Right lobe of liver (tissue), 4 donors: Measurements from ENCODE around the gene GNMT.

ENCODE experiments used
- CTCF ChIP-seq, 4 donors: fragments of 200-600 bp in 3 of 4; fragments of 450-650 bp in 1 of 4; IDR thresholded peaks; one replicate each; pipeline versions ENCODE4 v1.5.1 to v1.8.0; 2016 to 2022; ENCODE audit warnings: antibody characterized with exemption in 4 of 4, mild to moderate bottlenecking in 2 of 4
- POLR2A ChIP-seq: fragments of 450-650 bp; IDR thresholded peaks from one replicate; pipeline ENCODE4 v1.6.1; 2017; ENCODE audit warnings: antibody characterized with exemption, mild to moderate bottlenecking
- donor health status: DM: no; HTN: no; CAD: no.
- donor health status: DM: no; HTN: no; CAD: no.
- donor health status: DM: no; HTN: yes; CAD: no.

- TF ChIP-seq CTCF (IDR thresholded peaks at IDR 0.05) (no peak), POLR2A (no peak)
These were observed 44.3 kb upstream of the GNMT start for GRCh38 chr6:42916288-42916687.
